ENCODE results near the gene FN1.

DNA sequence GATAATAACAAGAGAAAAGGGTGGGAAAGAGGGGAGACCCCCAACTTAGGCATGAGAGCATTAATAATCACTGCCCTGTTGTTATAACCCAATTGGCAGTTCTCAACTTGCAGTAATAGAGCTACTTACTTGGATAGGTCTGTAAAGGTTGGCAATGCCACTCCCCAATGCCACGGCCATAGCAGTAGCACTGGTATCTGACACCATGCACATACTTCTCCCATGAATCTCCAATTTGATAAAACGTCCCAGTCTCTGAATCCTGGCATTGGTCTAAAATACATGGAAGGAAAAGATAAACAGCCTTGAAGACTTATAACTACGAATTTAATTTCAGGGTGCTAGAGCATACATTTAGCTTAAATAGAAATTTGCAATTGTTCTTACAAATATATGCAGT lies 16.8 kb downstream of the FN1 start:
- no peak for TF ChIP-seq GATA3 (IDR thresholded peaks at IDR 0.05; ENCODE audit: low read depth, low read length)
- TF ChIP-seq GATA2 (IDR thresholded peaks at IDR 0.05; ENCODE audit: low read depth, low read length), result no peak

All from SH-SY5Y (cell line).